ENCODE measurements around the gene RPRML. TPM values are rescaled to one million over a fixed set of nuclear protein-coding genes. Genes with fewer than 3 reads are reported as not detected.

Gene RPRML
- total RNA-seq, 1 experiment from 2014 or later, result not detected

DNA sequence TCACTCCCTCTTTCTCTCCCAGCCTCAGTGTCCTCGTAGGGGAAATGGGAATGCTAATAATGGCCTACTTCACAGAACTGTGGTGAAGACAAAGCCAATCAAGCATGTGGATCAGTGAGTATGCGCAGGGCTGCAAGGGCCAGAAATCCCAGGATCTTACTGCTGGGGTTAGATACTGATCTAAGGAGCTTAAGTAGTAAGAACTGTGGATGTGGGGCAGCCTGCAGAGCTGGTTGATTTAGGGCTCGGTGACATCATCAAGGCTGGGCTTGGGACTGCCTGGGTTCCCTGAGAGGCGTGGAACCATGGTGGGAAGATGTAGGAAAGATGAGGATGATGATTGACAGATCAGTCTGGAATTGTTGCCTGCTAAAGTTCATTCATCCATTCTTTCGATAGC, 30.5 kb downstream of the RPRML start:
- no peak for DNase-seq (ENCODE audit: extremely low read depth, low read depth)

- DNase-seq (ENCODE audit: extremely low read depth, low read depth), result no peak
These were observed 31.8 kb downstream of the RPRML start for GRCh38 chr17:46947216-46947615.

DNA sequence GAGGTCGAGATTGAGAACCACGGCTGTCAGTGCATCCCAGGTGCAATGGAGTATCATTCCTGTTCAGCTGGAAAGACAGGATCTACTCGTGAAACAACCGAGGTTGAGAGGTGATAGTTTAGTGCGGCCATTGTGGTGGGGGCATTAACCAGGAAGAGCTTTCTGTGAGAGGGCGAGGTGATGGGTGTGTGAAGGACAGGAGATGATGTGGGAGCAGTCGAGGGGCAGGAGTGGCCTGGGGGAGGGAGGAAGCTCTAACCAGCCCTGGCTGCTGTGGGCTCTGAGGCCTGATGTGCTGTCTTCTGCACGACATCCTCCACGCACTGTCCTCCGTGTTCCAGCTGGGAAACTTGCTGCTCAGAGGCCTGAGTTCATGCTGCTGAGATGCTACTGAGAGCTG, 34.1 kb downstream of the RPRML start:
- DNase-seq (ENCODE audit: extremely low read depth, low read depth), result no peak

DNA sequence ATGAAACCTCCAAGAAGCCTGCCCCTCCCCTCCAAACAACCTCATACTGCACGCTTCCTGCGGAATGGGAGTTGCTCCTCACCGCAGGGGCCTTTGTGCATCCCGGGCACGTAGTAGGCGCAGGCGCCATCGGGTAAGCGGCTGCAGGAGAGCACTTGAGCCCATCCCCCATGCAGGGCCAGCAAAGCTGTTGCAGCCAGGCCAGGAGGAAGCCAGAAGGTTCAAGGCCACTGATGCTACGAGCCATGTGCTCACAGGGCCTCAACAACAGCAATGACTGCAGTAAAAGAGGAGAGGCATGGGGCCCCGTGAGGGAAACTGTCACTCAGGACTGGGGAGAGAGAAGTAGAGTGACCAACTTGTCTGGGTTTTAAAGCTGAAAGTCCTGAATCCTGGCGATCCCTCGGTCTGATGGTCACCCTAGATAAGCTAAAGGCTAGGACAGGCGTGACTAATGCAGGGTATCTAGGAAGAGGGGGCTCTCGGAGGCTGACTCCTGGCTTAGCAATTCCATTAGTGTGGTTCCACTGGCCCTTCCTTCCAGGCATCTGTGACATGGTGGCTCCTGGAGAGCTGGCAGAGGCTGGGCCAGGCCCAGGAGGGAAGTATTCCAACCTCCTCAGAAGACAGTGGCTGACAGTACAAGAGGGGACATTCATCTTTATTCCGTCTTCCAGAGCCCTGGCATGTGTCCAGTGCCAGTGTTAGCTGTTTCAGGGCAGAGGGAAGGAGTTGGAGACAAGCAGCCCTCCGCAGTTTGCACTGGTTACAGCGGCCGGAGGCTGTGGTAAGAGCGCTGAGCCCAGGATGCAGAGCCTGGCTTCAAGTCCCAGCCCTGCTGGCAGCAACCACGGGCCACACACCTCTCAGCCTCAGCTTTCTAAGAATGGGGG, 35.3 kb downstream of the RPRML start:
- DNase-seq (ENCODE audit: extremely low read depth, low read depth), result no peak

DNA sequence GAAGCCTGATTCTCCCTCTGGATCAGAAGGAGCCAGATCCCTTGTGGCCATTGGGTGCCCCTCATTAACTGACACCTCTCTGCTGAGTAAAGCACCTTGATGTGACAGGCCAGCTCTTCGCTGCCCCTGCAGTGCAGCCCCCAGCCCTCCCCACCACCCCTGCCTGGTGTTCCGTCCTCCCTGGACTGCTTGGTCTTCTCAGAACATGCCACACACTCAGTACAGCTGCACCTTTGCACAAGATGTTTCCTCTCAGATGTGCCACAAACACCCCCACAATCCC, 35.9 kb downstream of the RPRML start:
- DNase-seq (ENCODE audit: extremely low read depth, low read depth), result no peak

- DNase-seq (ENCODE audit: extremely low read depth, low read depth), result peak; percentile 67
These were observed 36.4 kb downstream of the RPRML start for GRCh38 chr17:46942441-46943217.

DNA sequence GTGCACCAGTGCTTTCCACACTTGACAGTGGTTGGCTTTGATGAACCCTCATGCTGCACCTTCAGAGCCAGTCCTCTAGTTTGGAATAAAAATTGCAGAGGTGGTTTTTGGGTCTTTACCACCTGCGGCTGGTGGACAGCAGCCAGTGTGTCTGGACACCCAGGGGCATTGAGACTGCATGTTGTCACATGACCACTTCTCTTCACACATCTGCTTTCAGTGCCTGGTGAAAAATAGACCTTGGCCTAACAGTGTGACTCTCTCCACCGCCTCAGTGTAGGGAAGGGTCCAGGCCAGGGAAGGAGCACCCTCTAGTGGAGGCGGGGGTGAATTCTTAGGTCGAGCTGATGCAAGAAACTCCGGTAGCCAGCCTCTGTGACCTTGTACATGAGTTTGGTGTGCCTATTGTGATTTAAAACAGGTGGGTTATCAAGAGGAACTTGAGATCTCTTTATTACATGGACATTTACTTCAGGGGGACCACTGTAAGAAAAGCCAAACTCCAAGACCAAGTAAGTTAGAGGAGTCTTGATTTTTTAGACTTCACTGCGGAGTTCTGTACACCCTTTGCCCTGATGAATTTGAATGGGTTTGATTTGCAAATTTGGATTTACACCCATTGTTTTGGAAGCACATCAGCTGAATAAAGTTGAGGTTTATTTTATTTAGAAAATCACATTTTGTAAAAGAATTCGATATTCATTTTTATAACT, 38.2 kb downstream of the RPRML start:
- DNase-seq (ENCODE audit: extremely low read depth, low read depth), result peak; percentile 76

DNA sequence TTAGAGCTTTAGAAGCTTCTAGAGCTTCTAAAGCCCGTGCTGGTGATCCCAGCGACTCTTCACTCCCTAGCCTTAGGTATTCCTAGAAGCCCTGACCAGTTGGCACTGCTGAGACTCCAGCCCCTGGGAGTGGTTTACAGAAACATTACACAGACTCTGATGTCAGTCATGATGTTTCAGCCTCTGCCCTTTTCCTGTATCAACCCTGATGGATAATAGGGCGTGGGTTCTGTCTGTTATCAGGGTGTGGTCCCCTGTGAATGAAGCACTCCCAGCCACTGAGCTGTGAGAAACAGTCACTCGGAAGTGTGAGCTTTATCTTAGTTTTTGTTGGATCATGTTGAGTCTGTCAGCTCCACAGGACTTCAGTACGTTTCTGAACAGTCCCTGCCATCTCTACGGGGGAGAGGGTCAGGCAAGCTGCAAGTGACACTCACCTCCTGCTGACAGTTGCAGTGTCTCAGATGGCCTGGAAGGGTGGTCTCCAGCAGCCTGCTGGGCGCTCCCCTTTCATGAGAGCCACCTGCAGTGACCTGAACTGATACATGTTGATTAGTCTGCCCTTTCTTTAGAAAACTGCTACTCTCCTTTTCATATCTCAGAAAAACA, 43.3 kb downstream of the RPRML start:
- DNase-seq (ENCODE audit: extremely low read depth, low read depth), result peak; percentile 81

DNA sequence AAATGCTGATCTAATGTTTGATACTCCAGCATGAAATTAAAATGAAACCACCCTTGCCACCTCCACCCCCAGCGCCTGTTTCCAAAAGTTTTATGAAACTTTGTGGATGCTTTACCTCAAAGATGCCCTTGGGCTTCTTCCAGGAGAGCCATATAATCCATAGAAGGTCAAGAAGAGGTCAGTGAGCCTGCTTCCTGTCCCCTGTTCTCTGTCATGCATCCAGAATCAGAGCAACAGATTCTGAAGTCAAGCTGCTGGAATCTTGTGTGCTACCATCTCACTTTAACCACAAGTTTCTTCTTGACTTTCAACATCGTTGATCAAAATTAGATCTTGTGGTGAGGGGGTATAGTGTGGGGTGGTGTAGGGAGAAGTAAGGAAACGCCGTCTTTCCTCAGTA, 47.5 kb downstream of the RPRML start:
- DNase-seq (ENCODE audit: extremely low read depth, low read depth), result no peak

DNA sequence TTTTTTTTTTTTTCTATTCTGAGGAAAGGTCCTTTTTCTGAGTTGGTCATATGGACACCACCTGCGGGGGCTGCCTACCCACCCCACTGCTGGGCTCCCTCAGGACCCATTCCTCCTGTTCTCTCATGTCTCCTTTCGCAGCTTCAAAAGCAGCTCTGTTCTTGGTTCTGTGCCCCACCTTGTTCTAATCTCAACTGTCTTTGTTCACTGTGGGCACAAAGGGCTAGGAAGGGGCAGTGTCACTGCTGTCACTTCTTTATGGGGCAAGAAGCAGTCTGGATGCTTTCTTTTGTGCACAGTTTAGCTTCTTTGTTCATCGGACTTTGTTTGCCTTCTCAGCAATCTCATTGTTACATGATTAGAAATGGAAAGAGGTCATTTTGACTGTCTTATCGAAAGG, 49.0 kb downstream of the RPRML start:
- no peak for DNase-seq (ENCODE audit: extremely low read depth, low read depth)

DNA sequence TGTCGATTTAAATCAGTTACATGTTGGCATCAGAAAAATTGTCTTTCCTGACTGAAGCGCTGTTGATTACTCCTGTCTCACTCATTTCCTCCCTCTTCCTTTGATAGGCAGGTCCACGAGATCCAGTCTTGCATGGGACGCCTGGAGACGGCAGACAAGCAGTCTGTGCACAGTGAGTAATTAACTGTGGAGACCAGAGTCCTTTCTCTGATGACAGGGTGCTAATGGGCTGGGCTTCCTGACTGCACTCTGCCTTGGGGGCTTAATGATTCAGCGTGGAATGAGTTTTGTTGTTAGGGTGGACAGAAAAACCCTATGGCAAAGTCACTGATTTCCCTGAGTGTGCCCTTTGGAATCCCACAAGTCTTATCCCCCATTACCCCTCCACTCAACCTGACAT, 49.6 kb downstream of the RPRML start:
- no peak for DNase-seq (ENCODE audit: extremely low read depth, low read depth)

GRCh38 chr17:46928467-46929261, 50.4 kb downstream of the RPRML start:
- no peak for DNase-seq (ENCODE audit: extremely low read depth, low read depth)

Small RNA genes within 50 kb of the gene (small RNA-seq; reads per million reads assigned to genes)
- 0 reads per million in 2 experiments for gene MIR5089

Other genes with a start within 250 kb of the RPRML start
- gene WNT3, start 160.6 kb downstream of the RPRML start, total RNA-seq (2014; rRNA removed; shearing (Covaris generic)), result 5.8 and 7.0 TPM in 2 replicates
- gene WNT9B, start 127.7 kb downstream of the RPRML start, total RNA-seq (2014; rRNA removed; shearing (Covaris generic)), result not detected in 2 replicates
- 26.2 and 29.0 TPM in 2 replicates for gene GOSR2, start 56.1 kb downstream of the RPRML start, total RNA-seq (2014; rRNA removed; shearing (Covaris generic))
- 105 and 138 TPM in 2 replicates for gene CDC27, start 210.0 kb upstream of the RPRML start, total RNA-seq (2014; rRNA removed; shearing (Covaris generic))
- not detected in 2 replicates for gene MYL4, start 230.1 kb upstream of the RPRML start, total RNA-seq (2014; rRNA removed; shearing (Covaris generic))

All from NCI-H460 (cell line).